GM20000 (cell line): ENCODE measurements around the gene EP400.

Source experiments
- DNase-seq: peaks from one replicate; pipeline ENCODE4 v3.0.0; 2012; ENCODE audit warnings: low spot score
- CTCF ChIP-seq: IDR thresholded peaks from 2 replicates; pipeline ENCODE4 v1.5.1; 2012; ENCODE audit warnings: mild to moderate bottlenecking, control low read depth; ENCODE audit errors: extremely low read depth, missing control alignments

EP400 gene

GRCh38 chr12:132036063-132036683, 86.4 kb downstream of the EP400 start:
- DNase-seq, result no peak
- no peak for TF ChIP-seq CTCF

DNA sequence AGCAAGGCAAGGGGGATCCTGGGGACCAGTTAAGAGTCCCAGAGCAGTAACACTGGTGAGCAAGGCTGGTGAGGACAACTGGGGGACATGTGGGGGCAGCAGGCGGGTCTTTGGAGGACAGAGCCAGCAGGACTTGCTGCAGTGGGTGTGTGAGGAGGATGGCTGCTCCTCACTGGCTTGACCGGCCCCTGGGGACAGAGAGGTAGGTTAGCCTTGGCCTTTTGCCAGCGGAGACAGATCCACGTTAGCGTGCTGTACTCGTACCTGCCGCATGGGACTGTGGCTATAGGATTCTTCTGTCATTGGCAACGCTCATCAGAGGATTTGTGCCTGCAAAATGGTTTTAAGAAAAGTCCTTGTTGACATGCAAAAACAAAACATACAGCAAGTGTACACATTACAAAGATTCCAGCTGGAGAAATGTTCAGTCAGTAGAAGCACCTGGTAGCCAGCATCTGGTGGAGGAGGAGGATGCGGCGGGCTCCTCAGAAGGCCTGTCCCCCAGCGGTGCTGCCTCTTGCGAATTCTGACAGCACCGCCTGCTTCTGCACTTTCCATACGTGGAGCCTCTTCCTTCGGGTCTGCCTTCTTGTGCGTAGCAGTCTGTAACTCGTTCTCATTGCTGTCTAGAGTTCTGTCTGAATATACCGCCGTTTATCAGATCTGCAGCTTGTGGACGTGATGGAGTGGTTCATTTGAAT, 91.3 kb downstream of the EP400 start:
- DNase-seq, result no peak

GRCh38 chr12:132043216-132043615, 93.5 kb downstream of the EP400 start:
- no peak for DNase-seq
- no peak for TF ChIP-seq CTCF

More for the DNA sequence above, 91.3 kb downstream of the EP400 start:
- no peak for TF ChIP-seq CTCF

- TF ChIP-seq CTCF, result no peak
- no peak for DNase-seq
Measured at GRCh38 chr12:132043770-132044467, 94.2 kb downstream of the EP400 start.

DNA sequence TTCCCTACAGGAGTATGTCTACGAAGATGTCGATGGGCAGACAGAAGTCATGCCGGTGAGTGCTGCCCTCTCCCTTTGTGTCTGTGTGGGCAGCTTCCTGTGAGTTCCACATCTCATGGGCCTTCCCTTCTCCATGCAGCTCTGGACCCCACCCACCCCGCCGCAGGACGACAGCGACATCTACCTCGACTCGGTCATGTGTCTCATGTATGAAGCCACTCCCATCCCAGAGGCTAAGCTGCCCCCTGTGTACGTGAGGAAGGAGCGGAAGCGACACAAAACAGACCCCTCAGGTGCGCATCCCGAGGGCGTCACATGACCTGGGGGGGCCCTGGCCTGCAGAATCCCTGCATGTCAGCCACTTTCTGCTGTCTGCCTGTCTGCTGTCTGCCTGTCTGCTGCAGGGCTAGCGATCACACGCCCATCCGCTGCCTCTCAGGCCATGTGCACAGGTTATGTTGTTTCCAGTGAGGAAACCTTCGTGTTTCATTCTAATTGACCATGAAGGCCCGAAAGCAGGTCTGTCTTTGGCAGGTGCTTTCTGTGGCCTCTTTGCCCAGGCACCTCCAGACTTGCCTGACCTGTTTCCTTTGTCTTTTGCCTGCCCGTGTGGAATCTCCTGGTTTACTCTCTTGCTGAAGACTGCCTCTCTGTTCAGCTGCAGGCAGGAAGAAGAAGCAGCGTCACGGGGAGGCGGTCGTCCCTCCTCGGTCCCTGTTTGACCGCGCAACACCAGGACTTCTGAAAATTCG, 95.1 kb downstream of the EP400 start:
- TF ChIP-seq CTCF, result no peak

DNA sequence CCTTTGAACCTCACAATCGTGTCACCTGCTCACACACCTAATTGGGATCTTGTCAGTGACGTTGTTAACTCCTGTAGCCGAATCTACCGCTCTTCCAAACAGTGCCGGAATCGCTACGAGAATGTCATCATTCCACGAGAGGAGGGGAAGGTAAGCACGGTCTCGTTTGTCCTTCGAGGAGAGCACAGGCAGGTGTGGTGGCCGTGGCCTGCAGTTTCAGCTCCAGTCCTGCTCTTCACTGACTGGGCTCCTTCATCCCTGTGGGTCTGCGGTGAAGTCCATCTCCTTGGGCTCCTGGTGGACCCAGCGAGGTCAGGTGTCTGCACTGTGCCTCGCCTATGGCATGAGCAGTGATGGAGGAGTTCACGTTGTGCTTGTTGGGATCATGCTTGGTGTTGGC, 96.0 kb downstream of the EP400 start:
- TF ChIP-seq CTCF, result no peak
- no peak for DNase-seq

More for the DNA sequence above, 95.1 kb downstream of the EP400 start:
- DNase-seq, result no peak
